AG04449 (cell line): ENCODE results near the gene NXPH4.

Experiments
- CTCF ChIA-PET: fragments of 350-600 bp; formaldehyde crosslinking; extraction: SDS; loops from one replicate; lab custom pipeline; 2021; ENCODE audit warnings: antibody characterized with exemption; lab: Yijun Ruan, JAX
- POLR2A ChIA-PET: fragments of 400-600, 350-600 bp; formaldehyde crosslinking; extraction: SDS; loops from one replicate; lab custom pipeline; 2020; ENCODE audit warnings: antibody characterized with exemption, inconsistent platforms; lab: Yijun Ruan, JAX
- DNase-seq: peaks from one replicate; pipeline ENCODE4 v3.0.0-alpha.2; 2010; ENCODE audit warnings: low read depth, low spot score
- H3K4me3 ChIP-seq: 2 replicates; pipeline ENCODE4 v1.5.1; 2011; ENCODE audit warnings: low read depth, mild to moderate bottlenecking, control low read depth, low read length
- TF ChIP-seq, protein P1 (sequence below): IDR thresholded peaks from one replicate; pipeline ENCODE4 v1.5.1; 2011; ENCODE audit warnings: mild to moderate bottlenecking, moderate library complexity, low read length, control low read depth, inconsistent platforms; ENCODE audit not compliant: insufficient read depth; ENCODE audit errors: missing control alignments

The NXPH4 gene

DNA sequence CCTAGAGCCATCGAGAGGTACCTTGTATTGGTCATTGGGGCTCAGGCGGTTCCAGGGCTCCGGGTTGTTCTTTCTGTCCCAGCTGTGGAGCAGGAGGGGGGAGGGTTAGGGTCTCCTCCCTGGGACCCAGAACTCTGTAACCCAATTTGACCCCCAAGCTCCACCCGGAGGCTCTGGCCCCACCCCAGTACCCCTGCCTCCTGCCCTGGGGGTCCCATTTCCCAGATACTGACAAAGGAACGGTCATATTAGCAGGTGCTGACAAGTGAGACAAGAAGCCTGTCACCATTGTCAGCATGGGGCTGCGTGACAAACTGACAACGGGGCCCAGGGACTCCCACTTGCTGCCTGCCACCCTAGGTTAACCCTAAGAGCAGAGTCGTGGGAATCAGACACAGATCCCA, 19.1 kb downstream of the NXPH4 start:
- H3K4me3 ChIP-seq, result no peak overlapping the region
- ChIA-PET POLR2A (no interaction called here), CTCF (interaction anchor here (0.9 to 13.5 kb wide), 2 partner anchors 12 to 25 kb away, joined by 3 to 393 read pairs; no protein-coding TSS in a partner anchor)

DNA sequence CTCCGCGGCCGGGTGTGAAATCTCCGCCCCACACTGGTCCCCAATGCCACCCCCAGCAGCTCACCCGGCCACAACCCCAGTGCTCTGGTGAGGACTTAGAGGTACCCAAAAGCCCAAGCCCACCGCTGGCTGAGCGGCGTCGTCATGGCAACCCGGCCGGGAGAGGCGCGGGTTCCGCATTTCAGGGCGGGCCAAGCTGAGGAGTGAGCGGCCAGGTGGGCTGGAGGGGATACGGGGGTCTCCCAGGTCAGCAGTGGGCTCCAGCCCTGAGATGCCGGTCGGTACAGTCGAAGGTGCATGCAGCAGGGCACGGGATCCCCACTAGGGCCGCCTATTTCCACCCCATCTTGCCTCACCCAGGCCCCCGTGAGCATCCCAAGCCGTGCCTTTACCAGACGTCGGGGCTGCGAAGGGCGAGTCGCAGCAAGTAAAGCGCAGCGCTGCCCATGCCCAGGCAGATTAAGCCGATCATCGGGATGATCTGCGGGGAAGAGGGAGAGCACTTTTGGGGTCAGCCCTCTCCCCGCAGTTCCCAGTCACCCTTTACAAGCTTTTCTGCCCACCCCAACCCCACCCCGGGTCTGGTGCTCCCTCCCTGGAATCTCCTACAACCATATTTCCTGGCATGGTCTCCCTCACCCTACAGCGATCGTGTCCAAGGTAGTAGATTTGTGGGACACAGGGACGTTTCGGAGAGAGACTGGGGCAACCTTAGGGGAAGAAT, 19.8 kb downstream of the NXPH4 start:
- POLR2A ChIA-PET, result interaction anchor here (0.7 kb wide), 1 partner anchor 213 kb away, joined by 3 read pairs; no protein-coding TSS in a partner anchor
- DNase-seq, result no peak
- CTCF ChIA-PET, result interaction anchor here (0.9 to 38.5 kb wide), 6 partner anchors 9 to 221 kb away, joined by 3 to 880 read pairs (median 212); partner anchors contain the start of genes GLI1, INHBE, NXPH4 and SHMT2
- H3K4me3 ChIP-seq, result no peak overlapping the region
- TF ChIP-seq, protein P1, sequence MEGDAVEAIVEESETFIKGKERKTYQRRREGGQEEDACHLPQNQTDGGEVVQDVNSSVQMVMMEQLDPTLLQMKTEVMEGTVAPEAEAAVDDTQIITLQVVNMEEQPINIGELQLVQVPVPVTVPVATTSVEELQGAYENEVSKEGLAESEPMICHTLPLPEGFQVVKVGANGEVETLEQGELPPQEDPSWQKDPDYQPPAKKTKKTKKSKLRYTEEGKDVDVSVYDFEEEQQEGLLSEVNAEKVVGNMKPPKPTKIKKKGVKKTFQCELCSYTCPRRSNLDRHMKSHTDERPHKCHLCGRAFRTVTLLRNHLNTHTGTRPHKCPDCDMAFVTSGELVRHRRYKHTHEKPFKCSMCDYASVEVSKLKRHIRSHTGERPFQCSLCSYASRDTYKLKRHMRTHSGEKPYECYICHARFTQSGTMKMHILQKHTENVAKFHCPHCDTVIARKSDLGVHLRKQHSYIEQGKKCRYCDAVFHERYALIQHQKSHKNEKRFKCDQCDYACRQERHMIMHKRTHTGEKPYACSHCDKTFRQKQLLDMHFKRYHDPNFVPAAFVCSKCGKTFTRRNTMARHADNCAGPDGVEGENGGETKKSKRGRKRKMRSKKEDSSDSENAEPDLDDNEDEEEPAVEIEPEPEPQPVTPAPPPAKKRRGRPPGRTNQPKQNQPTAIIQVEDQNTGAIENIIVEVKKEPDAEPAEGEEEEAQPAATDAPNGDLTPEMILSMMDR, result no peak

More for the DNA sequence above, 19.1 kb downstream of the NXPH4 start:
- TF ChIP-seq, protein P1, result no peak
- DNase-seq, result no peak

DNA sequence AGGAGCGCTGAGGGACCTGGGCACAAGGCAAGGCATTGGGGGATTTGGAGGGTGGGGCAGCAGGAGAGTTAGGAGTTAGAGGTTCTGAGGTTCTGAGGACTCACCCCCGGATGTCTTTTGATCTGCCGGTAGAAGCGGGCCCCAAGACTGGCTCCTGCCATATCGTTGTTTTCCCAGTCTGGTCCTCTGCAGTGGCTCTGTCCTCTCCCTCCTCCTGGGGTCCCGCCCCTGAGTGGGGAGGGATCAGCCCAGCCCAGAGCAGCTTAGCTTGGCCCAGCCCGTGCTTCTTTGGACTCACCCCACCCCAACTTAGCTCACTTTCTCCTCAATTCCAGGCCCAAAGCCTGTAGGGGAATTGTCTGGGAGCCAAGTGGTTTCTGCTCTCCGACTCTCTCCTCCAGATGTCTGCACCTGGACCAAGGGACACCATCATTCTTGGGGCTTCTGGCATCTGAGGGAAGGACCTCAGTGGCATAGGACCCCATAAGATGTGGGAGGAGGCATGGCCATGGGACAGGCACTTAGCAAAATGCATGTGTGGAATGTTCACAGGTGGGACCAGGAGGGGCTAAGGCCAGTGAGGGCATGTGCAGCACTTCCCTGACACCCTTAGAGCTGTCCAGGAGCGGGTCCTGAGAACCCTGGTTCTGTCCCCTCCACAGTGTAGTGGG, 20.5 kb downstream of the NXPH4 start:
- ChIA-PET CTCF (interaction anchor here (1.2 to 38.5 kb wide), 8 partner anchors 10 to 220 kb away, joined by 3 to 880 read pairs (median 84); partner anchors contain the start of genes GLI1, INHBE, NXPH4 and SHMT2), POLR2A (interaction anchor here (0.7 to 4.6 kb wide), 5 partner anchors 7 to 212 kb away, joined by 3 to 74 read pairs (median 4); partner anchors contain the start of gene SHMT2)
- DNase-seq, result no peak
- H3K4me3 ChIP-seq, result no peak overlapping the region
- TF ChIP-seq, protein P1, result no peak

DNA sequence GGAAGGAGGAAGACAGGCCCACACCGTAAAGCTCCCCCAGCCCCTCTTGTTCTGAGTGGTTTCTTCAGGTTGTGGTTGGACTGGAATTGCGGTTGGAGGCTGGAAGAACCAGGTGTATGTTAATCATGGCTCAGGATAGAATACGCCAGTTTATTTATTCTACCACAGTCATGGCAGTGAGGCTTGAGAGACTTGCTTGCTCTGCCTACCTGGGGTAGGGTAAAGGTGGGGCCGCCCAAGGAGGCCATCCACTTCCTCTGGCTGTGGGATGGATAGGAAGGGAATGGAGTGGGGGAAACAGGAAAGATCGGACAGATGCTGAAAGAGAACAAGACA, 21.0 kb downstream of the NXPH4 start:
- ChIA-PET CTCF (interaction anchor here (0.9 to 38.5 kb wide), 9 partner anchors 10 to 220 kb away, joined by 3 to 880 read pairs (median 32); partner anchors contain the start of genes GLI1, INHBE, NXPH4 and SHMT2), POLR2A (interaction anchor here (1.2 to 4.6 kb wide), 4 partner anchors 7 to 24 kb away, joined by 3 to 74 read pairs (median 4); partner anchors contain the start of gene SHMT2)
- no peak for DNase-seq
- TF ChIP-seq, protein P1, result no peak
- H3K4me3 ChIP-seq, result no peak overlapping the region

DNA sequence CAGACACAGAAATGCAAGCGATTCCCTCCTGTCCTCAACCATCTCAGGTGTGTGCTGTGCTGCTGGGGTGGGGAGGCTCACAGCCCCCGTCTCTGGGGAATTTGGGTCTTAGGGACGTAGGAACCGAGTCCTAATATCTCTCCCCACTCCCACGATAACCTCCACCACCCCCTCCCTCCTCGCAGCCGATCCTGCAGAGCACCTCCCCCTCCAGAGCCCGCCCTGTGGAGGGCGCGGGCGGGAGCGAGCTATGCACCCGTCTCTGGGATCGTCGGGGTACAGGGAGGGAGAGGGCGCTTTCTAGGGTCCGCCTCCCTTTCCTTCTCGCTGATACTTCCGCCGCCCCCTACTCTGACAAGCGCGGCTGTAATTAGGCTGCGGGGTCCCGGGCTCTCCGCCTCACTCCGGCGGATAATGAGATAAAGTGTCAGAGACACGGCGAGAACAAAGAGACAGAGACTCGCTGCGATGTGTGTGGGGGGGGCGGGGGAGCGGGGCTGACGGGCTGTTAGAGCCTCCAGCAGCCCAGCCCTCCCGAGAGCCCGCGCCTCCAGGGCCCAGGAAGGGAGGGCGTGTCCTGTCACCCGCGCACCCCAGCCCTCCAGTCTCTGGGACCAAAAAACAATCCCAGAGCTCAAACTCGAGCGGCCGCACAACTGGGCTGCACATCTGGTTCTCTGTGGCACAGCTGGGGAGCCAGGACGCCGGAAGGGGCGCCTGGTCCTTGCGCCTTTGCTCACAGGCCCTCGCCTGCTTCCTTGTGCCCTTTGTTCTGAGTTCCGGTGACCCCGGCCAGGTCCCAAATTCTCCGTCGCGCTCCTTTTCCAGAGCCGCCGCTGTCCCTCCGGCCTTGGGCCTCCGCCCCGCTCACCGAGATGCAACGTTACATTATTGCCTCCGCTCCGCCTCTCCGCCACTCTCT, 21.6 kb downstream of the NXPH4 start:
- DNase-seq, result no peak
- CTCF ChIA-PET, result interaction anchor here (0.9 to 38.5 kb wide), 16 partner anchors 11 to 496 kb away, joined by 3 to 880 read pairs (median 6); partner anchors contain the start of genes GLI1, INHBE, NXPH4 and SHMT2
- POLR2A ChIA-PET, result interaction anchor here (0.8 to 4.6 kb wide), 9 partner anchors 8 to 127 kb away, joined by 3 to 74 read pairs (median 4); partner anchors contain the start of genes LRP1, SHMT2 and STAT6
- peak overlapping the region; percentile 52 for H3K4me3 ChIP-seq
- TF ChIP-seq, protein P1, result no peak
